Liver (tissue), 9 donors: Measurements from ENCODE around the gene ATXN3. TPM values are rescaled to one million over a fixed set of nuclear protein-coding genes. Genes with fewer than 3 reads are reported as not detected.

Source experiments
- DNase-seq: peaks from one replicate; pipeline ENCODE4 v3.0.0-alpha.2; 2017; ENCODE audit warnings: low spot score
- H3K27ac ChIP-seq, 2 donors: one replicate each; pipeline ENCODE4 v1.7.0; 2013; ENCODE audit warnings: inconsistent platforms in 2 of 2, low read length in 2 of 2, control low read depth in 1 of 2, low read depth in 1 of 2, mild to moderate bottlenecking in 1 of 2
- H3K27me3 ChIP-seq, 4 donors: one replicate each; pipeline versions ENCODE4 v1.6.1 to v1.7.0; 2013; ENCODE audit warnings: low read length in 3 of 4, inconsistent platforms in 1 of 4, mild to moderate bottlenecking in 1 of 4, moderate library complexity in 1 of 4; ENCODE audit not compliant: control insufficient read depth in 4 of 4, insufficient read depth in 4 of 4
- H3K36me3 ChIP-seq, 4 donors: one replicate each; pipeline versions ENCODE4 v1.6.1 to v1.7.0; 2013; ENCODE audit warnings: low read length in 3 of 4, mild to moderate bottlenecking in 3 of 4, low read depth in 1 of 4, moderate library complexity in 1 of 4; ENCODE audit not compliant: control insufficient read depth in 4 of 4, insufficient read depth in 3 of 4
- H3K4me1 ChIP-seq, 4 donors: one replicate each; pipeline versions ENCODE4 v1.6.1 to v1.7.0; 2013; ENCODE audit warnings: low read length in 3 of 4, mild to moderate bottlenecking in 3 of 4, moderate library complexity in 1 of 4; ENCODE audit not compliant: control insufficient read depth in 4 of 4, insufficient read depth in 4 of 4
- H3K4me3 ChIP-seq, 3 donors: one replicate each; pipeline versions ENCODE4 v1.6.1 to v1.7.0; 2013; ENCODE audit warnings: low read length in 3 of 3, control low read depth in 1 of 3, low read depth in 1 of 3, mild to moderate bottlenecking in 1 of 3
- H3K9ac ChIP-seq, 2 donors: one replicate each; pipeline ENCODE4 v1.7.0; 2013; ENCODE audit warnings: low read length in 2 of 2, mild to moderate bottlenecking in 2 of 2, moderate library complexity in 2 of 2, control low read depth in 1 of 2, low read depth in 1 of 2
- H3K9me3 ChIP-seq, 4 donors: one replicate each; pipeline versions ENCODE4 v1.6.1 to v1.7.0; 2013; ENCODE audit warnings: low read length in 3 of 4; ENCODE audit not compliant: control insufficient read depth in 4 of 4
- ATF3 ChIP-seq: IDR thresholded peaks from 2 replicates; pipeline ENCODE4 v1.6.1; 2016; ENCODE audit warnings: antibody characterized with exemption
- CTCF ChIP-seq: fragments of 150-350 bp; IDR thresholded peaks from 2 replicates; pipeline ENCODE4 v1.5.1; 2017; ENCODE audit warnings: improper control_type of control experiment, low read depth, low read length; ENCODE audit not compliant: missing input control
- FOXA1 ChIP-seq: IDR thresholded peaks from 2 replicates; pipeline ENCODE4 v1.6.1; 2016; ENCODE audit warnings: antibody characterized with exemption
- FOXA2 ChIP-seq: IDR thresholded peaks from 2 replicates; pipeline ENCODE4 v1.6.1; 2016; ENCODE audit warnings: antibody characterized with exemption
- GABPA ChIP-seq, 2 donors: IDR thresholded peaks in 1 of 2; conservative IDR thresholded peaks in 1 of 2; 2 replicates each; pipeline ENCODE4 v1.6.1; 2016; ENCODE audit warnings: antibody characterized with exemption in 2 of 2, mild to moderate bottlenecking in 1 of 2, moderate library complexity in 1 of 2
- HNF4G ChIP-seq: IDR thresholded peaks from 2 replicates; pipeline ENCODE4 v1.6.1; 2016; ENCODE audit warnings: antibody characterized with exemption
- JUND ChIP-seq, 2 donors: IDR thresholded peaks; 2 replicates each; pipeline ENCODE4 v1.6.1; 2016; ENCODE audit warnings: antibody characterized with exemption in 2 of 2
- MAX ChIP-seq: IDR thresholded peaks from 2 replicates; pipeline ENCODE4 v1.6.1; 2016; ENCODE audit warnings: antibody characterized with exemption
- NR2F2 ChIP-seq: IDR thresholded peaks from 2 replicates; pipeline ENCODE4 v1.6.1; 2016; ENCODE audit warnings: antibody characterized with exemption
- RAD21 ChIP-seq, 2 donors: IDR thresholded peaks; 2 replicates each; pipeline ENCODE4 v1.6.1; 2016; ENCODE audit warnings: antibody characterized with exemption in 2 of 2, mild to moderate bottlenecking in 2 of 2
- REST ChIP-seq: IDR thresholded peaks from 2 replicates; pipeline ENCODE4 v1.6.1; 2016; ENCODE audit warnings: antibody characterized with exemption, mild to moderate bottlenecking
- RXRA ChIP-seq, 2 donors: IDR thresholded peaks; 2 replicates each; pipeline ENCODE4 v1.6.1; 2017 to 2018; ENCODE audit warnings: antibody characterized with exemption in 2 of 2, mild to moderate bottlenecking in 1 of 2
- SP1 ChIP-seq: IDR thresholded peaks from 2 replicates; pipeline ENCODE4 v1.6.1; 2018; ENCODE audit warnings: antibody characterized with exemption, mild to moderate bottlenecking
- TAF1 ChIP-seq: conservative IDR thresholded peaks from 2 replicates; pipeline ENCODE4 v1.6.1; 2016; ENCODE audit warnings: antibody characterized with exemption, mild to moderate bottlenecking
- YY1 ChIP-seq: IDR thresholded peaks from 2 replicates; pipeline ENCODE4 v1.6.1; 2016; ENCODE audit warnings: antibody characterized with exemption, mild to moderate bottlenecking
- ZBTB33 ChIP-seq: IDR thresholded peaks from 2 replicates; pipeline ENCODE4 v1.6.1; 2016; ENCODE audit warnings: antibody characterized with exemption
- WGBS: extraction: QIAGEN DNeasy Blood & Tissue Kit; methylation state at CpG from one replicate; pipeline ENCODE4 v1.1.7; 2013; 5-methylcytosine and 5-hydroxymethylcytosine counted together
- polyA plus RNA-seq, 2 donors: library from polyadenylated mRNA; stranded (reverse) in 1 of 2; unstranded in 1 of 2; fragments of 200-250 nt in 1 of 2; fragments of >200 nt in 1 of 2; fragmentation: Nextera tagmentation in 1 of 2; extraction: Ambion mirVana in 1 of 2; gene quantifications; one replicate each; pipeline versions ENCODE4 v1.2.1 to v1.2.3, GENCODE V29; 2013 to 2015
- total RNA-seq, 2 donors: library from RNA; depleted of rRNA; stranded (reverse); fragments of >200 nt; gene quantifications; one replicate each; pipeline ENCODE4 v1.2.3, GENCODE V29; 2014
- donor health status: healthy.
- donor health status: healthy.
- donor health status: healthy.
- donor health status: healthy.
- donor health status: healthy.

Gene ATXN3
- total and polyA plus RNA-seq, 4 donors, result 3.6 to 17.7 (median 9.1) TPM

GRCh38 chr14:92134456-92134855 lies 28.1 kb upstream of the ATXN3 start (continued):
- TF ChIP-seq MAX, result no peak
- TF ChIP-seq ZBTB33, result no peak
- no peak for TF ChIP-seq YY1
- TF ChIP-seq GABPA (IDR thresholded peaks at IDR 0.05 in 1 of 2, conservative IDR thresholded peaks at IDR 0.05 in 1 of 2), result no peak

- Histone ChIP-seq H3K4me3 (peak overlapping the region; percentile 78 to 99 (median 95)), H3K9me3 (no peaks in the 10 kb centered on the region), H3K36me3 (peaks cover 2 to 5% (median 3%) of the 10 kb centered on the region in 4 donors), H3K9ac (peak overlapping the region; percentile 77 to 85), H3K4me1 (peaks cover 5 to 12% (median 6%) of the 10 kb centered on the region in 4 donors), H3K27me3 (no peaks in the 10 kb centered on the region), H3K27ac (no peak overlapping the region)
- DNase-seq, result no peak
- no peak for TF ChIP-seq RXRA (IDR thresholded peaks at IDR 0.05)
- TF ChIP-seq REST, result no peak
- no peak for TF ChIP-seq SP1
- no peak for TF ChIP-seq HNF4G
- TF ChIP-seq JUND (IDR thresholded peaks at IDR 0.05), result no peak
- TF ChIP-seq RAD21 (IDR thresholded peaks at IDR 0.05), result no peak
- TF ChIP-seq FOXA2, result no peak
- TF ChIP-seq TAF1, result no peak
- no peak for TF ChIP-seq GABPA (IDR thresholded peaks at IDR 0.05 in 1 of 2, conservative IDR thresholded peaks at IDR 0.05 in 1 of 2)
- 40% methylated on average over 9 of the region's 9 CpGs for WGBS
Measured at GRCh38 chr14:92122761-92123160, 16.4 kb upstream of the ATXN3 start.

- peaks cover 5 to 12% (median 6%) of the 10 kb centered on the region in 4 donors for H3K4me1 ChIP-seq
- under 1% methylated on average over 22 of the region's 22 CpGs for WGBS
- no peak for DNase-seq
- peak overlapping the region; percentile 78 to 99 (median 95) for H3K4me3 ChIP-seq
- peak overlapping the region; percentile 90 to 93 for H3K27ac ChIP-seq
- peaks cover 1 to 4% (median 2%) of the 10 kb centered on the region in 4 donors for H3K36me3 ChIP-seq
- peak overlapping the region; percentile 77 to 85 for H3K9ac ChIP-seq
- no peaks in the 10 kb centered on the region for H3K9me3 ChIP-seq
- H3K27me3 ChIP-seq, result no peaks in the 10 kb centered on the region
- TF ChIP-seq HNF4G (no peak), ATF3 (no peak), RXRA (IDR thresholded peaks at IDR 0.05) (no peak), NR2F2 (no peak), GABPA (IDR thresholded peaks at IDR 0.05 in 1 of 2, conservative IDR thresholded peaks at IDR 0.05 in 1 of 2) (no peak), RAD21 (IDR thresholded peaks at IDR 0.05) (no peak), JUND (IDR thresholded peaks at IDR 0.05) (no peak), FOXA1 (no peak), ZBTB33 (no peak), YY1 (no peak), SP1 (no peak), CTCF (no peak), TAF1 (no peak), FOXA2 (no peak), REST (no peak)
Measured at GRCh38 chr14:92122351-92122677, 15.9 kb upstream of the ATXN3 start.
